GM18951 (cell line): Measurements from ENCODE around the gene NDUFA6.

Source experiments
- POLR2A ChIP-seq: IDR thresholded peaks from 4 replicates; pipeline ENCODE4 v1.6.1; 2011; ENCODE audit warnings: mild to moderate bottlenecking; ENCODE audit not compliant: insufficient read length, insufficient read depth; ENCODE audit errors: extremely low read depth
- in situ Hi-C: fragments of 300-500 bp; cut with MboI; formaldehyde crosslinking; loops from one replicate; pipeline ENCODE4 v1.12.0; 2022; ENCODE audit warnings: low sequenced_read_pairs, mixed read lengths, inconsistent platforms; ENCODE audit not compliant: unreplicated experiment

Gene NDUFA6

DNA sequence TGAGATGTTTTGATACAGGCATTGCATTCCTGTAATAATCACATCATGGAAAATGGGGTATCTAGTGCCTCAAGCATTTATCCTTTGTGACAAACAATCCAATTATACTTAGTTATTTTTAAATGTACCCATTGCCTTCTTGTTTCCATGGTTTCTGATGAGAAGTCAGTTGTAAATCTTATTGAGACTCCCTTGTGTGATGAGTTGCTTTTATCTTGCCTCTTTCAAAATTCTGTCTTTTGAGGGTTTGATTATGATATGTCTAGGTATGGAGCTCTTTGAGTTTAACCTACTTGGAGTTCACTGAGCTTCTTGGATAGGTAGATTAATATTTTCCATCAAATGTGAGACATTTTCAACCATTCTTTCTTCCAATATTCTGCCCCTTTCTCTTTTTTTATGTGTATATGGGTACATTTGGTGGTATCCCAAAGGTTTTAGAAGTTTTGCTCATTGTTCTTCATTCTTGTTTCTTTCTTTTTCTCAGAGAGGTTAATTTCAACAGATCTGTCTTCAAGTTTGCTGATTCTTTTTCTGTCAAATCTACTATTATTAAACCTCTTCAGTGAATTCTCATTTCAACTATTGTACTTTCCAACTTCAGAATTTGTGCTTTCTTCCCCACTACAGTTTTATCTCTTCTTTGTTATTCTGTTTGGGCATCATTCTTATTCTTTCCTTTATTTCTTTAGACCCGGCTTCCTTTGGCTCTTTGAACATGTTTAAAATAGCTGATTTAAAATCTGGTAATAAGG is 33.6 kb downstream of the NDUFA6 start:
- in situ Hi-C loops, result no loop called here

GRCh38 chr22:42052765-42053164 is 37.8 kb downstream of the NDUFA6 start:
- in situ Hi-C loops, result no loop called here
- TF ChIP-seq POLR2A, result no peak

More for the DNA sequence above, 33.6 kb downstream of the NDUFA6 start:
- TF ChIP-seq POLR2A, result no peak

DNA sequence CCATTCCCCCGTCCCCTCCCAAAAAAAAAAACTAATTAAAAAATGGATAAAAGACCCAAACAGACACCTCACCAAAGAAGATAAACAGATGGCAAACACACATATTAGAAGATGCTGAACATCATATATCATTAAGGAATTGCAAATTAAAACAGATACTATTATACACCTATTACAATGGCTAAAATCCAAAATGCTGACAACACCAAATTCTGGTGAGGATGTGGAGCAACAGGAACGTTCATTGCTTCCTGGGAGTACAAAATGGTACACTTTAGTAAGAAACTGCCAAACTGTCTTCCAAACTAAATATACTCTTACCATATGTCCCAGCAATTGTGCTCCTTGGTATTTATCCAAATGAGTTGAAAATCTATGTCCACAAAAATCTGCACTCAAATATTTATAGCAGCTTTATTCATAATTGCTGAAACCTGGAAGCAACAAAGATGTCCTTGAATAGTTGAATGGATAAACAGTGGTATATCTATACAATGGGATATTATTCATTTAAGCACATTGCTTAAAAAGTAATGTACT is 39.9 kb downstream of the NDUFA6 start:
- no peak for TF ChIP-seq POLR2A
- in situ Hi-C loops, result no loop called here

- in situ Hi-C loops, result no loop called here
- TF ChIP-seq POLR2A, result no peak
Observed at GRCh38 chr22:42041784-42042183, 48.8 kb downstream of the NDUFA6 start.

DNA sequence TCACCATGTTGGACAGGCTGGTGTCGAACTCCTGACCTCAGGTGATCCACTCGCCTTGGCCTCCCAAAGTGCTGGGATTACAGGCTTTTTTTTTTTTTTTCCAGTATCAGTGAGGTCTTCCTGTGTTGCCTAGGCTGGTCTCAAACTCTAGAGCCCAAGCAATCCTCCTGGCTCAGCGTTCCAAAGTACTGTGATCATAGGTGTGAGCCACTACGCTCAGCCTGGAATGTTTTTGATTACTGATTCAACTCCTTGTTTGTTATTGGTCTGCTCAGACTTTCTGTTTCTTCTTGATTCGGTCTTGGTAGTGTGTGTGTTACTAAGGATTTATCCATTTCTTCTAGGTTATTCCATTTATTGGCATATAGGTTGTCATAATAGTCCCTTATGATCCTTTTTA is 51.3 kb downstream of the NDUFA6 start:
- no peak for TF ChIP-seq POLR2A
- in situ Hi-C loops, result no loop called here
